ENCODE measurements around the gene ECE2.

DNA sequence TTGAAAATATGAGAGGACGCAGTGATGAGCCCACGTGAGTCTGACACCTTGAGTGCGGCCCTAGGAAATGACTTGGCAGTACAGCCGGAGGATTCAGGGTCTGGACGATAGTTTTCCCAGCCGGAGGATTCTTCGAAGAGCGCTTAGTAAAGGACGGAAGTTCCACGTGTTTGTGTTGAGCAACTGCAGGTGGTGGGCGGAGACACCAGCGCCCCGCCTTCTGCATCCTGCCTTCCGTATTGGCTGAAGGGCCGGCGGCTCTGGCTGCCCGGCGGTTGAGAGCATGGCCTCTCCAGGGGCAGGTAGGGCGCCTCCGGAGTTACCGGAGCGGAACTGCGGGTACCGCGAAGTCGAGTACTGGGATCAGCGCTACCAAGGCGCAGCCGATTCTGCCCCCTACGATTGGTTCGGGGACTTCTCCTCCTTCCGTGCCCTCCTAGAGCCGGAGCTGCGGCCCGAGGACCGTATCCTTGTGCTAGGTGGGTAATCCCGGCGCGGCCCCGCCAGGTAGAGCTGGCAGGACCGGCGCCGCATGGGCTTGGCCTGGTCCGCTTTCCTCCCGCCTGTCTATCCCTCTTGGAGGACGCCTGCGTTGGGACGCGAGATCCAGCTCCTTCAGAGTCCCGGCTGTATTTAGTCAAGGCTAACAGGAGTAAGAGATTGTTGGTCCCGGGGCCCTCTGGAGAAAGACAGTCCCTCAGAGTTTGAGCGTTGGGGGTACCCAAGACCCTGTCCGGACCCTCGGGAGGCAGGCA lies 26.2 kb upstream of the ECE2 start, which contains the start of gene EEF1AKMT4:
- no peak for TF ChIP-seq EZH2 (IDR thresholded peaks at IDR 0.05; ENCODE audit: insufficient read depth, poor library complexity, severe bottlenecking)
- no peak for TF ChIP-seq EZH2phosphoT487 (IDR thresholded peaks at IDR 0.05; ENCODE audit: insufficient read depth, low read depth)
